K562 (cell line): ENCODE data around the gene RIPK4. TPM values are rescaled to one million over a fixed set of nuclear protein-coding genes. Genes with fewer than 3 reads are reported as not detected.

Experiments used
- ATAC-seq: fragments of 200-7000 bp; cut with Tn5 transposase; 3 replicates; pipeline ENCODE4 v1.9.1; 2020; ENCODE audit warnings: moderate library complexity
- BruUV-seq: library from RNA; stranded (reverse); fragments of 400-500 nt; replicated peaks from 2 replicates; lab custom pipeline; 2021; lab: Mats Ljungman, UMichigan
- CTCF ChIA-PET: fragments of 300-600 bp; formaldehyde crosslinking; extraction: SDS; loops from one replicate; lab custom pipeline; 2021; ENCODE audit warnings: low intra/inter-chr PET ratio; lab: Yijun Ruan, JAX
- POLR2A ChIA-PET: fragments of 300-600, 350-650 bp; sonication (Branson Sonifier 250); formaldehyde crosslinking; extraction: SDS; loops from one replicate; lab custom pipeline; 2021; ENCODE audit warnings: antibody characterized with exemption, inconsistent platforms; lab: Yijun Ruan, JAX
- DNase-seq, 4 experiments: peaks; one replicate each; pipeline versions ENCODE4 v3.0.0 to v3.0.0-alpha.2; 2011 to 2018; ENCODE audit warnings: low spot score in 3 of 4, mixed read lengths in 3 of 4; ENCODE audit errors: extremely low read depth in 1 of 4
- FAIRE-seq: peaks from 2 replicates; lab custom pipeline; 2011; peaks lifted over from hg19 to GRCh38; lab: Jason Lieb, UNC
- H2AFZ ChIP-seq: 2 replicates; pipeline ENCODE4 v1.6.0; 2011; ENCODE audit warnings: low read depth, low read length, control low read depth, inconsistent platforms
- H3K27ac ChIP-seq: fragments of 200-600 bp; 3 replicates; pipeline ENCODE4 v1.8.0; 2011; ENCODE audit warnings: low read depth, mild to moderate bottlenecking, control low read depth, inconsistent platforms, low read length, moderate library complexity, mixed read lengths; ENCODE audit errors: extremely low read depth
- H3K27me3 ChIP-seq, 2 experiments: fragments of 300-600 bp in 1 of 2; 2 replicates in 1 of 2; 3 replicates in 1 of 2; pipeline versions ENCODE4 v1.6.0 to v1.8.0; 2011; ENCODE audit warnings: inconsistent platforms in 2 of 2, low read length in 2 of 2, mild to moderate bottlenecking in 1 of 2, mixed read lengths in 1 of 2, moderate library complexity in 1 of 2; ENCODE audit not compliant: control insufficient read depth in 2 of 2, insufficient read depth in 2 of 2
- H3K36me3 ChIP-seq: fragments of 300-600 bp; 3 replicates; pipeline ENCODE4 v1.8.0; 2011; ENCODE audit warnings: mild to moderate bottlenecking, low read length, inconsistent platforms; ENCODE audit not compliant: control insufficient read depth, insufficient read depth
- H3K4me1 ChIP-seq, 2 experiments: fragments of 200-600 bp in 1 of 2; replicated peaks in 1 of 2; 2 replicates in 1 of 2; 3 replicates in 1 of 2; pipeline versions ENCODE4 v1.5.1 to v1.8.0; 2011; ENCODE audit warnings: inconsistent platforms in 2 of 2, low read length in 2 of 2, mild to moderate bottlenecking in 1 of 2, mixed read lengths in 1 of 2, moderate library complexity in 1 of 2; ENCODE audit not compliant: control insufficient read depth in 2 of 2, insufficient read depth in 2 of 2
- H3K4me2 ChIP-seq: 2 replicates; pipeline ENCODE4 v1.6.1; 2011; ENCODE audit warnings: low read length, control low read depth, inconsistent platforms, mixed read lengths; ENCODE audit not compliant: insufficient read depth
- H3K4me3 ChIP-seq: fragments of 200-600 bp; sonication (generic), shearing (Covaris generic); 2 replicates; pipeline ENCODE4 v1.5.1; 2016; ENCODE audit warnings: control low read depth, inconsistent platforms
- H3K79me2 ChIP-seq: fragments of 200-600 bp; 3 replicates; pipeline ENCODE4 v1.8.0; 2011; ENCODE audit warnings: low read length, inconsistent platforms; ENCODE audit not compliant: control insufficient read depth, insufficient read depth
- H3K9ac ChIP-seq, 2 experiments: 2 replicates each; pipeline versions ENCODE4 v1.6.0 to v1.6.1; 2011; ENCODE audit warnings: low read depth in 2 of 2, low read length in 2 of 2, control low read depth in 1 of 2, inconsistent platforms in 1 of 2, mild to moderate bottlenecking in 1 of 2, mixed read lengths in 1 of 2; ENCODE audit not compliant: insufficient read depth in 1 of 2
- H3K9me1 ChIP-seq: one replicate; pipeline ENCODE4 v1.6.0; 2011; ENCODE audit warnings: inconsistent platforms, mild to moderate bottlenecking, low read length, moderate library complexity; ENCODE audit not compliant: control insufficient read depth, insufficient read depth
- H3K9me3 ChIP-seq: replicated peaks from 2 replicates; pipeline ENCODE4 v1.5.1; 2011; ENCODE audit warnings: low read depth, low read length, inconsistent platforms; ENCODE audit not compliant: control insufficient read depth, insufficient read depth
- H4K20me1 ChIP-seq: replicated peaks from 2 replicates; pipeline ENCODE4 v1.6.1; 2011; ENCODE audit warnings: low read length, inconsistent platforms, mixed read lengths; ENCODE audit not compliant: control insufficient read depth, insufficient read depth
- ARID2 ChIP-seq: fragments of 450-650 bp; IDR thresholded peaks from 2 replicates; pipeline ENCODE4 v1.6.1; 2017; ENCODE audit warnings: antibody characterized with exemption, mild to moderate bottlenecking
- BCL6 ChIP-seq: fragments of 250-450 bp; sonication (Bioruptor Pico); IDR thresholded peaks from 2 replicates; pipeline ENCODE4 v1.4.0; 2020
- CBX3 ChIP-seq, 2 experiments: IDR thresholded peaks; 1 replicate in 1 of 2; 2 replicates in 1 of 2; pipeline ENCODE4 v1.6.1; 2012; ENCODE audit warnings: inconsistent platforms in 2 of 2, low read length in 2 of 2, borderline replicate concordance in 1 of 2, control low read depth in 1 of 2
- FOSL1 ChIP-seq: fragments of 200-800 bp; sonication (Bioruptor generic); conservative IDR thresholded peaks from 2 replicates; pipeline ENCODE4 v1.6.1; 2016; ENCODE audit warnings: missing genetic modification characterization, missing compliant biosample characterization
- HMGN3 ChIP-seq: IDR thresholded peaks from 2 replicates; pipeline ENCODE4 v1.6.1; 2011; ENCODE audit warnings: borderline replicate concordance, low read depth, mild to moderate bottlenecking, mixed read lengths, low read length; ENCODE audit not compliant: insufficient read length; ENCODE audit errors: extremely low read depth
- MNT ChIP-seq, 2 experiments: fragments of 450-650 bp; conservative IDR thresholded peaks; 2 replicates each; pipeline ENCODE4 v1.6.1; 2017; ENCODE audit warnings: mild to moderate bottlenecking in 2 of 2, moderate library complexity in 2 of 2
- NUFIP1 ChIP-seq: fragments of 450-650 bp; IDR thresholded peaks from 2 replicates; pipeline ENCODE4 v1.6.1; 2018; ENCODE audit not compliant: partially characterized antibody
- PTRF ChIP-seq: fragments of 450-650 bp; IDR thresholded peaks from 2 replicates; pipeline ENCODE4 v1.6.1; 2016; ENCODE audit warnings: mild to moderate bottlenecking, missing genetic modification characterization, missing compliant biosample characterization
- PURB ChIP-seq: sonication (generic); formaldehyde crosslinking; IDR thresholded peaks from 2 replicates; pipeline ENCODE4 v1.9.0; 2021; ENCODE audit warnings: low read depth, mild to moderate bottlenecking, missing genetic modification reagents
- STAT5A ChIP-seq: IDR thresholded peaks from 2 replicates; pipeline ENCODE4 v1.6.1; 2012; ENCODE audit warnings: low read length, inconsistent platforms, borderline replicate concordance
- TRIM25 ChIP-seq: fragments of 450-650 bp; IDR thresholded peaks from 2 replicates; pipeline ENCODE4 v1.7.0; 2016; ENCODE audit warnings: borderline replicate concordance
- ZBTB12 ChIP-seq: fragments of 250-450 bp; sonication (Bioruptor Pico); IDR thresholded peaks from 2 replicates; pipeline ENCODE4 v1.4.0; 2020
- ZFP1 ChIP-seq: fragments of 450-650 bp; formaldehyde crosslinking; IDR thresholded peaks from 2 replicates; pipeline ENCODE4 v1.4.0; 2020; ENCODE audit warnings: mild to moderate bottlenecking, mixed read lengths
- ZFP30 ChIP-seq: fragments of 250-450 bp; sonication (Bioruptor Pico); IDR thresholded peaks from 2 replicates; pipeline ENCODE4 v1.8.0; 2022; ENCODE audit warnings: moderate library complexity, mild to moderate bottlenecking, inconsistent platforms, borderline replicate concordance
- WGBS: fragments of 100-300 bp; shearing (Covaris generic); methylation state at CpG from one replicate; pipeline ENCODE4 v1.1.6; 2016; ENCODE audit warnings: low coverage, mixed read lengths; ENCODE audit not compliant: insufficient coverage; ENCODE audit errors: missing lambda C conversion rate; 5-methylcytosine and 5-hydroxymethylcytosine counted together
- in situ Hi-C: fragments of 300-500 bp; cut with MboI; formaldehyde crosslinking; loops from 4 replicates; pipeline ENCODE4 v1.15.0; 2018; ENCODE audit warnings: inconsistent platforms, mixed read lengths
- intact Hi-C: fragments of 100-400 bp; cut with micrococcal nuclease; formaldehyde crosslinking; loops from 2 replicates; pipeline ENCODE4 v1.14.2; 2022
- polyA plus RNA-seq, 8 experiments: library from polyadenylated mRNA; depleted of rRNA in 4 of 8; stranded (reverse) in 5 of 8; unstranded in 3 of 8; fragments of >200 nt; fragmentation: Nextera tagmentation in 2 of 8; fragmentation: Illumina TruSeq in 1 of 8; extraction: Ambion mirVana in 2 of 8; extraction: Trizol in 1 of 8; gene quantifications; 2 replicates each; pipeline versions ENCODE4 v1.2.1 to v1.2.3, GENCODE V29; 2011 to 2014; ENCODE audit warnings: inconsistent platforms in 1 of 8, missing spikeins in 1 of 8
- total RNA-seq, 7 experiments: library from RNA; depleted of rRNA in 6 of 7; stranded (reverse); fragments of >200 nt in 6 of 7; fragmentation: Illumina TruSeq in 2 of 7; extraction: Trizol in 2 of 7; gene quantifications; 2 replicates each; pipeline versions ENCODE4 v1.2.1 to v1.2.3, GENCODE V29; 2011 to 2021; ENCODE audit warnings: low replicate concordance in 1 of 7

Gene RIPK4
- total and polyA plus RNA-seq, 9 of the 15 experiments (the other 6 are each of a cell fraction or from before 2014, with no cell fraction given), result not detected

- no peak for DNase-seq
- H3K9me3 ChIP-seq, result no peaks in the 10 kb centered on the region
- no peak overlapping the region for H3K9ac ChIP-seq
- CTCF ChIA-PET, result no interaction called here
- FAIRE-seq, result no peak
- no TSS peak for BruUV-seq
- POLR2A ChIA-PET, result interaction anchor here (3.2 kb wide), 1 partner anchor 13 kb away, joined by 13 read pairs; no protein-coding TSS in a partner anchor
- H3K27me3 ChIP-seq, result peaks cover 50 to 80% of the 10 kb centered on the region in 2 experiments
- H3K4me3 ChIP-seq, result no peak overlapping the region
- no peaks in the 10 kb centered on the region; a peak in 1 of 5 replicates for H3K4me1 ChIP-seq
- H3K27ac ChIP-seq, result no peak overlapping the region
- no peaks in the 10 kb centered on the region for H3K36me3 ChIP-seq
- intact Hi-C loops, result no loop called here
- in situ Hi-C loops, result no loop called here
- H2AFZ ChIP-seq, result no peak overlapping the region
- H3K4me2 ChIP-seq, result no peak overlapping the region
- 9% methylated on average over 17 of the region's 21 CpGs for WGBS
- no peak for TF ChIP-seq BCL6 (CRISPR knock-in tag)
- TF ChIP-seq HMGN3, result no peak
- TF ChIP-seq MNT (conservative IDR thresholded peaks at IDR 0.05), result no peak
- TF ChIP-seq CBX3 (IDR thresholded peaks at IDR 0.05; ENCODE audit: borderline replicate concordance in 1 of 2, low read length in 2 of 2), result no peak
- no peak for TF ChIP-seq STAT5A
- TF ChIP-seq ZFP1 (CRISPR knock-in tag), result no peak
- no peak for TF ChIP-seq ZBTB12 (CRISPR knock-in tag)
- no peak for TF ChIP-seq TRIM25
- TF ChIP-seq FOSL1 (tag), result no peak
- no peak for TF ChIP-seq NUFIP1
- no peak for TF ChIP-seq ARID2
- TF ChIP-seq ZFP30 (CRISPR knock-in tag), result no peak
- no peak for TF ChIP-seq PTRF (tag)
- no peak for TF ChIP-seq PURB (CRISPR knock-in tag)
- H4K20me1 ChIP-seq, result 0 out of 2 replicates have a peak, but pooled peaks cover 5% of the 10 kb centered on the region
- no peaks in the 10 kb centered on the region for H3K79me2 ChIP-seq
- ATAC-seq, result no peak
- no peaks in the 10 kb centered on the region for H3K9me1 ChIP-seq
Measured at GRCh38 chr21:41763398-41763931, 3.4 kb downstream of the RIPK4 start.
